ENCODE measurements around the gene KLHDC8B. TPM values are rescaled to one million over a fixed set of nuclear protein-coding genes. Genes with fewer than 3 reads are reported as not detected.

The KLHDC8B gene
- total and polyA plus RNA-seq, 2 donors (not counting 3 experiments of a cell fraction or from before 2014, with no cell fraction given) = 36.0 to 77.8 TPM

GRCh38 chr3:49122451-49122850 is 48.9 kb upstream of the KLHDC8B start:
- H3K27me3 ChIP-seq (ENCODE audit: control insufficient read depth in 2 of 2, insufficient read depth in 2 of 2, low read length in 2 of 2) = no peaks in the 10 kb centered on the region
- DNase-seq (ENCODE audit: low read depth, low spot score) (no peak), FAIRE-seq (no peak)
- H3K27ac ChIP-seq (ENCODE audit: insufficient read depth, low read depth, low read length) = no peak overlapping the region
- H3K79me2 ChIP-seq (ENCODE audit: control insufficient read depth, insufficient read depth, low read length) = peaks cover 14% of the 10 kb centered on the region
- no peak overlapping the region for H3K4me3 ChIP-seq (replicated peaks in 1 of 3; ENCODE audit: insufficient read depth in 1 of 3, low read depth in 1 of 3, low read length in 3 of 3)
- peaks cover 7 to 59% of the 10 kb centered on the region in 2 experiments for H3K36me3 ChIP-seq (ENCODE audit: control insufficient read depth in 2 of 2, extremely low read depth in 1 of 2, insufficient read depth in 2 of 2, low read length in 2 of 2)
- H3K9me1 ChIP-seq (replicated peaks; ENCODE audit: control insufficient read depth, extremely low read depth, insufficient read depth, low read length) = no peaks in the 10 kb centered on the region
- H3K9ac ChIP-seq (replicated peaks; ENCODE audit: extremely low read depth, insufficient read depth, low read length) = no peak overlapping the region
- H3K4me1 ChIP-seq (ENCODE audit: control insufficient read depth, extremely low read depth, insufficient read depth, low read length) = peaks cover 12% of the 10 kb centered on the region
- intact Hi-C loops (cut with micrococcal nuclease) (no loop called here), dilution Hi-C loops (cut with MboI; ENCODE audit: extremely low pct_ligation_motif_present, low sequenced_read_pairs) (no loop called here)
- CTCF ChIA-PET = interaction anchor here (1.1 kb wide), 2 partner anchors 10 to 327 kb away, joined by 3 read pairs; partner anchors contain the start of gene LAMB2
- no peak overlapping the region for H3K4me2 ChIP-seq (ENCODE audit: insufficient read depth, low read length)
- TF ChIP-seq EZH2 (IDR thresholded peaks at IDR 0.05; ENCODE audit: borderline replicate concordance, low read depth, low read length, severe bottlenecking) (no peak), GATA2 (IDR thresholded peaks at IDR 0.05; ENCODE audit: insufficient read depth, insufficient read length, low read depth, low read length) (no peak), POLR2AphosphoS5 (IDR thresholded peaks at IDR 0.05; ENCODE audit: insufficient read depth, low read depth, low read length) (no peak), JUN (IDR thresholded peaks at IDR 0.05; ENCODE audit: borderline replicate concordance, insufficient read depth, insufficient read length, low read depth) (no peak), MYC (IDR thresholded peaks at IDR 0.05; ENCODE audit: low read depth, low read length) (no peak), FOS (IDR thresholded peaks at IDR 0.05; ENCODE audit: borderline replicate concordance, insufficient read depth, low read length) (no peak), POLR2A (IDR thresholded peaks at IDR 0.05; ENCODE audit: low read depth, low read length) (no peak)
- TF ChIP-seq, protein P1, sequence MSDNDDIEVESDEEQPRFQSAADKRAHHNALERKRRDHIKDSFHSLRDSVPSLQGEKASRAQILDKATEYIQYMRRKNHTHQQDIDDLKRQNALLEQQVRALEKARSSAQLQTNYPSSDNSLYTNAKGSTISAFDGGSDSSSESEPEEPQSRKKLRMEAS (IDR thresholded peaks at IDR 0.05; ENCODE audit: insufficient read depth, insufficient read length) = no peak
- TF ChIP-seq, protein P2, sequence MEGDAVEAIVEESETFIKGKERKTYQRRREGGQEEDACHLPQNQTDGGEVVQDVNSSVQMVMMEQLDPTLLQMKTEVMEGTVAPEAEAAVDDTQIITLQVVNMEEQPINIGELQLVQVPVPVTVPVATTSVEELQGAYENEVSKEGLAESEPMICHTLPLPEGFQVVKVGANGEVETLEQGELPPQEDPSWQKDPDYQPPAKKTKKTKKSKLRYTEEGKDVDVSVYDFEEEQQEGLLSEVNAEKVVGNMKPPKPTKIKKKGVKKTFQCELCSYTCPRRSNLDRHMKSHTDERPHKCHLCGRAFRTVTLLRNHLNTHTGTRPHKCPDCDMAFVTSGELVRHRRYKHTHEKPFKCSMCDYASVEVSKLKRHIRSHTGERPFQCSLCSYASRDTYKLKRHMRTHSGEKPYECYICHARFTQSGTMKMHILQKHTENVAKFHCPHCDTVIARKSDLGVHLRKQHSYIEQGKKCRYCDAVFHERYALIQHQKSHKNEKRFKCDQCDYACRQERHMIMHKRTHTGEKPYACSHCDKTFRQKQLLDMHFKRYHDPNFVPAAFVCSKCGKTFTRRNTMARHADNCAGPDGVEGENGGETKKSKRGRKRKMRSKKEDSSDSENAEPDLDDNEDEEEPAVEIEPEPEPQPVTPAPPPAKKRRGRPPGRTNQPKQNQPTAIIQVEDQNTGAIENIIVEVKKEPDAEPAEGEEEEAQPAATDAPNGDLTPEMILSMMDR (IDR thresholded peaks at IDR 0.05; ENCODE audit: extremely low read depth in 1 of 2, insufficient read depth in 1 of 2, low read depth in 1 of 2, low read length in 2 of 2) = no peak
- BruUV-seq (replicated peaks) = no TSS peak
- H3K9me3 ChIP-seq (replicated peaks; ENCODE audit: control insufficient read depth, insufficient read depth, low read length) = no peaks in the 10 kb centered on the region
- H2AFZ ChIP-seq (ENCODE audit: low read depth, low read length) = no peak overlapping the region
- POLR2A ChIA-PET = no interaction called here
- H4K20me1 ChIP-seq (replicated peaks; ENCODE audit: control insufficient read depth, extremely low read depth, insufficient read depth, low read length) = no peaks in the 10 kb centered on the region

All from endothelial cell of umbilical vein (primary cell).